HS-27A (cell line): ENCODE measurements around the gene TKT.
"Not testable (repeated sequence)": the region's sequence is repeated elsewhere in the genome, so short reads cannot be mapped to it uniquely, and the experiment has no call there.

Source experiments
- DNase-seq: peaks from one replicate; pipeline ENCODE4 v3.0.0-alpha.2; 2012; ENCODE audit warnings: low read depth, missing footprints

Gene TKT

GRCh38 chr3:53255775-53256703, at the start of gene TKT:
Gene TKT (minus strand): TSS chr3:53256022. CDS start chr3:53255942, 80 bp downstream.
- peak; percentile 41 for DNase-seq

- DNase-seq = no peak
Observed at GRCh38 chr3:53303957-53304356, 48.1 kb upstream of the TKT start.

GRCh38 chr3:53303549-53303948, 47.7 kb upstream of the TKT start:
- no peak for DNase-seq

GRCh38 chr3:53300826-53301225, 45.0 kb upstream of the TKT start:
- no peak for DNase-seq

GRCh38 chr3:53299611-53300023, 43.8 kb upstream of the TKT start:
- not testable (repeated sequence) for DNase-seq

- DNase-seq = no peak
Observed at GRCh38 chr3:53295410-53295809, 39.6 kb upstream of the TKT start.

GRCh38 chr3:53293867-53294266, 38.0 kb upstream of the TKT start:
- no peak for DNase-seq

GRCh38 chr3:53288214-53288613, 32.4 kb upstream of the TKT start:
- DNase-seq = no peak

- no peak for DNase-seq
Observed at GRCh38 chr3:53287131-53287629, 31.4 kb upstream of the TKT start.

- DNase-seq = no peak
Observed at GRCh38 chr3:53286727-53287126, 30.9 kb upstream of the TKT start.

- no peak for DNase-seq
Observed at GRCh38 chr3:53282581-53282980, 26.8 kb upstream of the TKT start.

- no peak for DNase-seq
Observed at GRCh38 chr3:53278667-53279066, 22.8 kb upstream of the TKT start.

GRCh38 chr3:53274938-53275605, 19.2 kb upstream of the TKT start:
- no peak for DNase-seq

GRCh38 chr3:53273146-53273670, 17.4 kb upstream of the TKT start:
- DNase-seq = no peak

GRCh38 chr3:53269888-53270880, 14.4 kb upstream of the TKT start:
- peak; percentile 87 for DNase-seq

GRCh38 chr3:53269193-53269592, 13.4 kb upstream of the TKT start:
- not testable (repeated sequence) for DNase-seq

GRCh38 chr3:53267766-53268165, 11.9 kb upstream of the TKT start:
- DNase-seq = no peak

GRCh38 chr3:53264718-53265117, 8.9 kb upstream of the TKT start:
- DNase-seq = no peak

GRCh38 chr3:53263907-53264306, 8.1 kb upstream of the TKT start:
- DNase-seq = no peak

- no peak for DNase-seq
Observed at GRCh38 chr3:53261712-53262111, 5.9 kb upstream of the TKT start.

GRCh38 chr3:53260286-53260785, 4.5 kb upstream of the TKT start:
- DNase-seq = no peak
